ENCODE results near the gene SH2D1A.
"Not testable (repeated sequence)": the region's sequence is repeated elsewhere in the genome, so short reads cannot be mapped to it uniquely, and the experiment has no call there.

The SH2D1A gene

DNA sequence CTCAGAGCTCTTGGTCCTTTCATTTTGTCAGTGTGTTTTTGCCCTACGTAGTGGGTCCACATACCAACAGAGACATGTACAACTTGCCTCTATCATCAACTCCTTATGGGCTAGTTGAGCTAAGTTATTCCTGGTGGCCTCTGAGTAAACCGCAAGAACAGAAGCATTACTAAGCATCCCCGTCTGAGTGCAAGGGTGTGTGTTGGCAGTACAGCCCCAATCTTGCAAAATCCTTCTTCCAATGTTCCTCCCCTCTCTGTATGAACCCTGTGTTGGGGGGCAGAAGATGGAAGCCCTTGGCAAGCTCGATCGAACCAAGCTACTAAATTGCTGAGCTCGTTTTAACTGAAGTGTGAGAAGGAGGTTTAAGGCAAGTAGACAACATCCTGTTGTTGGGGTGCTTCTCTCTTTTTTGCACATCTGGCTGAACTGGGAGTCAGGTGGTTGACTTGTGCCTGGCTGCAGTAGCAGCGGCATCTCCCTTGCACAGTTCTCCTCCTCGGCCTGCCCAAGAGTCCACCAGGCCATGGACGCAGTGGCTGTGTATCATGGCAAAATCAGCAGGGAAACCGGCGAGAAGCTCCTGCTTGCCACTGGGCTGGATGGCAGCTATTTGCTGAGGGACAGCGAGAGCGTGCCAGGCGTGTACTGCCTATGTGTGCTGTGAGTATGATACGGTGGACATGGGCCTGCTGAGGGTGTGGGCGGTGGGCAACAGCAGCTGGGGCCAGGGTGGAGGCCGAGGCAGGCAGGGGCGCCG, at the start of gene SH2D1A:
SH2D1A (plus strand) TSS at position 447 of the 760 bp plus-strand sequence; CDS start at position 527, 80 bp downstream.
- DNase-seq (ENCODE audit: low read depth in 2 of 2): no peak

DNA sequence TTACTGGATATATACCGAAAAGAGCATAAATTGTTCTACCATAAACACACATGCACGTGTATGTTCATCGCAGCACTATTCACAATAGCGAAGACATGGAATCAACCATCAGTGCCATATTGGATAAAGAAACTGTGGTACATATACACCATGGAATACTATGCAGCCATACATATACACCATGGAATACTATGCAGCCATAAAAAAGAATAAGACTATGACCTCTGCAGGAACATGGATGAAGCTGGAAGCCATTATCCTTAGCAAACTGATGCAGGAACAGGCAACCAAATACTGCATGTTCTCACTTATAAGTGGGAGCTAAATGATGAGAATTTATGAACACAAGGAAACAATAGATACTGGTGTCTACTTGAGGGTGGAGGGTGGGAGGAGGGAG, 47.0 kb upstream of the SH2D1A start:
- not testable (repeated sequence) for DNase-seq (ENCODE audit: low read depth in 2 of 2)

DNA sequence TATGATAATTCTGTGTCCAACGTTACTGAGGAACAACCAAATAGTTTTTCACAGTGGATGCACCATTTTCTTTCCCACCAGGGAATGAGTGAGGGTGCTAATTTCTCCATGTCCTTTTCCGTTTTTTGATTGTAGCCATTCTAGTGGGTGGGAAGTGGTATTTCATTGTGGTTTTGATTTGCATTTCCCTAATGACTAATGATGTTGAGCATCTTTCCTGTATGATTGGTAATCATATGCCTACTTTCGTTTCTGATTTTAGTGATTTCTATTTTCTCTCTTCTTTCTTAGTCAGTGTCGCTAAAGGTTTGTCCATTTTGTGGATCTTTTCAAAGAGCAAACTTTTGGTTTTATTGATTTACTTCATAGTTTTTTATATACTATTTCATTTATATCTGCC, 46.0 kb upstream of the SH2D1A start:
- DNase-seq (ENCODE audit: low read depth in 2 of 2): no peak

DNA sequence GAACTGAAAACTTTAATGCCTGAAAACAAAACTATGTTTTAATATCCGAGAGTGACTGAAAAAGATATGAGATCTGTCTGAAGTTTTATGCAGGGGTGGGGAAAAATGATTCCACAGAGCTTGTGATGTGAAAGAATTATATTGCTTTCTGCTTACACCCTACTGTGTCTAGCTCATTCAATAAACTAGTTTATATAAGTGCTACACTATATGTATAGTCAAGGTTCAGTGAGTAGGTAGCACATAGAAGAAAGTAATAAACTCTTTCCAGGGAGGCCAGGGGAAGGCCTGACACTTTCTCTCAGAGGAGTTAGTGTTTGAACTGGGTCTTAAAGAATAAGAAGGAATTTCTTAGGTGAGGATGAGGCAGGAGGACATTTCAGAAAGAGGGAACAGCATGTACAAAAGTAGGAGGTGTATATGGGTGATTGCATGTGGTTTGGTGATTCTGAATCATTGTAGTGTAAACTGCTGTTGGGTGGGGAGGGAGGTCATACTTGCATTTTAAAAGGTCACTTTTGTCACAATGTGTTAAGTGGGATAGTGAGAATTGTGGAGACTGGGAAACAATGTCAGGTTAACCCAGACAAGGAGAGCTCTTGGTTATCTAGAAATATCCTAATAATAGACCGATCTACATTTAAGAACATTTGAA, 39.0 kb upstream of the SH2D1A start:
- no peak for DNase-seq (ENCODE audit: low read depth in 2 of 2)

DNA sequence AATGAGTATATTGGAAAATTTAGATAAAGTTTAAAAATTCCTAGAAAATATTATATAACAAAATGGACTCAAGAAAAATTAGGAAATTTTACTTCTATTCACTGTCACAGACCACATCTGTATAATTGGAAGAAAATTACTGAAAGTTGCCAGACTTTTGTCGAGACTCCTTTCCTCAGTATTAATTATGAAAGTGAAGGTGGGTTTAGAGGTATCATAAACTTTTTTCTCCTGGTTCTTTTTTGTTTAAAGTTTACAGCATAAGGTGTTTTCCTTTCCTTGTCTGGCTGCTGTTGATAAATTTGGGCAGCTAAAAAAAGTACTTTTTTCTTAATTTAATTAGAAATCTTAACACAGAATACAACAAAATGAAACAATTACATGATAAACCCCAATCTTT, 20.6 kb upstream of the SH2D1A start:
- DNase-seq (ENCODE audit: low read depth in 2 of 2): no peak

DNA sequence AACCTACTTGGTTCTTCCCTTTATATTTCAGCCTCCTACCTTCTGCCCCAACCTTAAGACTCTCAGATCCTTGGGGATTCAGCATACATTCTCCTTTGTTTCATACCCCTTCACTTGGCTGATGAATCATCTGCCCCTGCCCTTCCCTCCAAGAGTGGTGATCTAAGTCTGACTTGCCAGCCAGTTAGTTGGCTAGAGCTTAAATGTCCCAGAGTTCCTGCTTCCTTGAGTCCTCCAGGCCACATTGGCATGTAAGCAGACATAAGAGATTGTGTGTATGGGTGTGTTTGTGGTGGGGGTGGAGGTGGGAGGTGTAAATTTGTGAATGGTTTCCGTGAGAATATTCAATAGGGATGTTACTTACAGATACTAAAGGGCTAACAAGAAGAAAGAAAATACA, 17.6 kb upstream of the SH2D1A start:
- DNase-seq (ENCODE audit: low read depth in 2 of 2): no peak

DNA sequence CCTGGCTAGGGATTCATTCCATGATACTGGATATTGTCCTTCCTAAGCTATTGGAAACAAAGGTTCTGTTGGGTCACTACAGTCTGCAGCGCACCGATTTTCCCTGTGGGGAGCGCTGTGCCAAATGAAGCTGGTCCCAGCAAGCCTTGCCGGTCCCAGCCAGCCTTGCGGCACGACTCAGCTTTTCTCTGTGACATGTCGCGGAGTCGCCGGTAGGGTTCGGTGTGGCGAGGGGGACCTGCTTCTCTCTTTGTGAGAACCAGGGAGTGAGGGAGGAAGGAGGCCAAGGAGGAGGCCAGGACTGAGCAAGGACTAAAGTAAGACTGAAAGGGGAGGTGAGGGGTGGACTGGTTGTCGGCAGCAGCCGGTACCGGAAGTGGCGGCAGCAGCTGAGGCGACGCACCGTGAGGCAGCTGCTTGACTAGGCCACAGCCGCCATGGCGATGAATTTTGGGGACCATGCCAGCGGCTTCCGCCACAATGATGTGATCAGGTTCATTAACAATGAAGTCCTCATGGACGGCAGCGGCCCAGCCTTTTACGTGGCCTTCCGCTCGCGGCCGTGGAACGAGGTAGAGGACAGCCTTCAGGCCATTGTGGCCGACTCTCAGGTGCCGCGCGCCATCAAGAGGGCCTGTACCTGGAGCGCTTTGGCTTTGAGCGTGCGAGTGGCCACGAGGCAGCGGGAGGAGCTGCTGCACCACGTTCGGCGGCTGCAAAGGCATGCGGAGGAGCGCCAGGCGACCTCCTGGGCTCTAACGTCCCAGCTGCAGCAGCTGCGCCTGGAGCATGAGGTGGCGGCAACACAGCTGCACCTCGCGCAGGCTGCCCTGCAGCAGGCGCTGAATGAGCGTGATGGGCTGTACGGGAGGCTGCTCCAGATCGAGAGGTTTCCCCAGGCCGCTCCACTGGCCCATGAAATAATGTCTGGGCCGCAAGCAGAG, 13.6 kb upstream of the SH2D1A start, which contains the start of gene TEX13D:
TEX13D (plus strand) TSS at position 180 of the 944 bp plus-strand sequence; CDS start at position 438, 258 bp downstream.
- no peak for DNase-seq (ENCODE audit: low read depth in 2 of 2)

DNA sequence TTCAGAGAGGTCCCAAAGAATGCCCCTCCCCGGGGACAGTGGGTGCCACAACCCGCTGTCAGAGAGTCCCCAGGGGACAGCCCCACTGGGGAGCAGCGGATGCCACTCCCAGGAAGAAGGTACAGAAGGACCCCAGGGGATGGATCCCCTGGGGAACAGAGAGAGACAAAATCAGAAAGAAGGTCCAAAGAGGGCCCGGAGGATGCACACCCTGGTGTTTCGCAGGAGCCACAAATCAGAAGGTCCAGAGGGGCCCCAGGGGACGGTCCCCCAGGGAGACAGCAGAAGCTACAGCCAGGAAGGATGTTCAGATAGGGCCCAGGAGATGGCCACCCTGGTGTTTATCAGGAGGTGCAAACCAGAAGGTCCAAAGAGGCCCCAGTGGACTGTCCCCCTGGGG, 12.5 kb upstream of the SH2D1A start:
- no peak for DNase-seq (ENCODE audit: low read depth in 2 of 2)

DNA sequence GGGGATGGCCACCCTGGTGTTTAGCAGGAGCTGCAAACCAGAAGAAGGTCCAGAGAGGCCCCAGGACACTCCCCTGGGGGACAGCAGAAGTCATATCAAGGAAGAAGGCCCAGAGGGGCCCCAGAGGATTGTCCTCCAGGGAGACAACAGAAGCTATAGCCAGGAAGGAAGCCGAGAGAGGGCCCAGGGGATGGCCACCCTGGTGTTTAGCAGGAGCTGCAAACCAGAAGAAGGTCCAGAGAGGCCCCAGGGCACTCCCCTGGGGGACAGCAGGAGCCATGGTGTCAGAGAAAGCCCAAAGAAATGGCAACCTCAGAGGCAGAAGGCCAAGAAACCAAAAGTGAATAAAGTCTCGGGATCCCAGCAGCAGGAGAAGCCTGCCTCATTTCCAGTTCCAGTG, 11.8 kb upstream of the SH2D1A start:
- not testable (repeated sequence) for DNase-seq (ENCODE audit: low read depth in 2 of 2)

DNA sequence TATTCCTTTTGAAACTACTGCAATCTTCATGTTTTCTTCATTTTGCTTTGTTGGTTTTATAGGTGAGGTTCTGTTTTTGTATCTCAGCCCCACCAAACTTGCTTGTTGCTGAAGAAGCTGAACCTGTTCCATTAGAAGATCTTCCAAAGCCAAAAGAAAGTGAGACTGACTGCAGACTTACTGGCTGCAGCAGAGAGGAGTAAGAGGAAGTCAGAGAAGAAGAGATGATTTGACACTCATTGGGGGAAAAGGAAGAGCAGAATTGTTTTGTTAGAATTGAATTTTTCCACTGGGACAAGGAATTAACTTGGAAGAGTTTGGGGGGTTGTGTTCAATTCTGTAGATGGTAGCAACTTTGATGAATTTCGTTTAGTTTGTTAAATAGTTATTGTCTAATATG, 10.8 kb upstream of the SH2D1A start:
- no peak for DNase-seq (ENCODE audit: low read depth in 2 of 2)

DNA sequence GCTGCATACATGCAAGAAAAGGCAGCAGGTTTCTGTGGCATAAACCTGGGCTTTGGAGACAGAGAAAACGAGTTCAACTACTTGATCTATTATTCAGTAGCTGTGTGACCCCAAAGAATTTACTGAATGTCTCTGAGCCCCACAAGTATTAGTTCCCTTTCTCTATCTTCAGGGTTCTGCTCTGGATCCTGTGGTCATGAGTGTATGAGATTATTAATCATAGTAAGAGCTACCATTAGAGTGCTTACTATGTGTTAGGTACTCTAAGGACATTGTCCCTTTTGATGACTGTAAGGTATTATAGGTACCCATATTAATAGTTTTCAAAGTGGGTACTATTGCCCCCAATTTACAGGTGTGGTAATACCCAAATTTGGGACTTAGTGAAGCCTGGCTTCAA, 8.4 kb upstream of the SH2D1A start:
- no peak for DNase-seq (ENCODE audit: low read depth in 2 of 2)

DNA sequence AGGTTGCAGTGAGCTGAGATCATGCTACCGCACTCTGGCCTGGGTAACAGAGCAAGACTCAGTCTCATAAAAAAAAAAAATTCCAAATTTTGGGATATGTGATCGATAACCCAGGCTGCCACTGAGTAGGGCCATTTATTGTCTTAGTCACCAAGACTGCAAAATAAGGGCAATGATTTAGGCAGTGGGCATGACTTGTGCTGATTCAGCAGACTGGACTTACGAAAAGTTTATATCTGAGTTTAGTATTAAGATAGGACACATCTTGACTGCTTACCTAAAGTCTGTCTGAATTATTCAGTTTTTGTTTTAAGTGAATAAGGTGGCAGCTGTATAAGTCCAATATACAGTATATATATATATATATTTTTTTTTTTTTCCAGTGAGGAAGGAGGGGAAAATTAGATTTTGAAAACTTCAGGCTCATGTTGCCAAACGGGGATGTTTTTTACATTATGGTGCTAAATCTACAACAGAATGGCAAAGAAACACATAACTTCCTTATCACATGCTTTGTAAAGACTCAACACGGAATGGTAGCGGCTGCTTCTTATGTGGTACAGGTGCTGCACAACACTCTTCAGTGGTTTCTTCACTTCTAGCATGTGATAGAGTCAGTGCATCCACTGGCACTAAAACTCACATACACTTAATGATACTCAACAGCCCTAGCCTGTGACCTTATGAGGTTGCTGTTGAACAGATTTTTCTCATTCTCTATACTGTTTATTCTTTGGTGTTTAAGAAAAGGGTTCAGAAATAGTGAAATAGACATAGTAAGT, 7.4 kb upstream of the SH2D1A start:
- peak in 1 of 2 donors; percentile 10 for DNase-seq (ENCODE audit: low read depth in 2 of 2)

DNA sequence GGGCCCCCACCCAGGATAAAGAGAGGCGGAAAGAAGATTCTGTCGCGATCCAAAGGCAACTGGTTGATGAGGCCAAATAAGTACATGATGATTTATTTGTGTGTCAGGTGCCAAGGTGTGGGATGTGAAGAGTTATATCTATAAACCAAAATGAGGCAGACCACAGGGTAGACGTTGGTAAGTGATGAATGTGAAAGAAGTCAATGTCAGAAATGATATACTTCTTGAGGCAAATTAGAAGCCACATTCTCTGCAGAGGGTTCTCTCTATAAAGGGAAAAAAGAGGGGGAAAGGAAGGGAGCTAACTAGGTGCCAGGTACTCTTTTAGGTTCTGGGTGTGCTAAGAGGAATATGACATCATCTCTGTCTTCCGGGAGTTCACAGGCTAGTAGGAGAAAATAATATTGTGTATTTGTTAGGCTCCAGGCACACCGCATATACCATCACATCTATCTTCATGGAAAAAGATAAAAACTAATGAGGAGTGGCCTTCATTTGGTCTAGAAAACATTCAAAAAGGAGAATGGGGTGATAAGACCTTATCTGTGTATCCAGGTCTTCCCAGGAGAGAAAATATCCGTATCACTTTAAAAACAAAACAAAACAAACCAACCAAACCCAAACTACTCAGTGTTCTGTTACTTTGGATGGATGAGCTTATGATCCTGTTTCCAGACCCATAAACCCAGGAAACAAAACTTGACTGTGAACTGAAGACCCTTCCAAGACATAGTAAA, 4.8 kb upstream of the SH2D1A start:
- DNase-seq (ENCODE audit: low read depth in 2 of 2): no peak

DNA sequence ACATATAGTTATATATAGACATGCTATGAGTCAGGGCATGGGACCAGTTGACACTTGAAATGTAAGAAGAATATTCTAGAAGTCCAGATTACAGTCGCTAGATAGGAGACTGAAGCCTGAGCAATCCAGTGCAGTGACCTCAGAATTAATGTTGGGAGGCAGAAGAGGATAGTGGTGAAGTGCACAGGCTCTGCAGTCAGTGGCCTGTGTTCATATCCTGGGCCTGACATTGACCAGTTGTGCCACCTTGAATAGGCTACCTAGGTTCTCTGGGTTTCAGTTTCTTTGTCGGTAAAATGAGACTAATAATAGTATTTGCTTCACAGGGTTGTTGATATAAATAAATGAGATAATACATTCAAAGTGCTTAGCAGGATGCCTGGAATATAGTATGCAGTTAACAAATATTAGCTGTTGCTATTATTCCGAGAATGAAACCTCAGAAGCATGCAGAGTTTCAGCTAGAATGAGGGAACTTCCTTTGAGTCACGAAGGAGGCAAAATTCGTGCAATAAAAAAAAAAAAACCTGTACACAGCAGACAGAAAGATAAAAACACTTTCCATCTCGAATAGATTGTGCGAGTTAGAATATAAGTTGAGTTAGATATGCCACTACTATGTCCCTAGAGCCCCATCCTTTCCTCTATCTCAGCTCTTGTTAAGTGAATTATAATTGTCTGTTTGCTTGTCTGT, 4.0 kb upstream of the SH2D1A start:
- DNase-seq (ENCODE audit: low read depth in 2 of 2): no peak

DNA sequence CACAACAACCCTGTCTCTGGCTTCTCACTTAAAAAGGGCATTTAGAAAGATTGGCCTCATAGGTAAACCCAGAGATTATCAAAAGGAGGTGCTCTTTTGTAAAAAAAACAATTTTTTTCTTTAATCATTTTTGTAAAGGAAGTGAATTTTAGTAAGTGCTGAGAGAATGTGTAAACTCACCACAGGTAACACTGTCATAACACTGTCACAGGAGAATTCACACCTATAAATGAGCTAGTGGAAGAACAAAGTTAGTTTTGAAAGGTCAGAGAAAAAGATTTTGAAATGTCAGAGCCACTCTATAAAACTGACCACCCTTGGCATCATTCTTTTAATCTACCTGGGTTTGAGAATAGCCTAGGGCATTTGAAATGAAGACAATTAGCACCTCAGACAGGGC, 3.3 kb upstream of the SH2D1A start:
- DNase-seq (ENCODE audit: low read depth in 2 of 2): no peak

DNA sequence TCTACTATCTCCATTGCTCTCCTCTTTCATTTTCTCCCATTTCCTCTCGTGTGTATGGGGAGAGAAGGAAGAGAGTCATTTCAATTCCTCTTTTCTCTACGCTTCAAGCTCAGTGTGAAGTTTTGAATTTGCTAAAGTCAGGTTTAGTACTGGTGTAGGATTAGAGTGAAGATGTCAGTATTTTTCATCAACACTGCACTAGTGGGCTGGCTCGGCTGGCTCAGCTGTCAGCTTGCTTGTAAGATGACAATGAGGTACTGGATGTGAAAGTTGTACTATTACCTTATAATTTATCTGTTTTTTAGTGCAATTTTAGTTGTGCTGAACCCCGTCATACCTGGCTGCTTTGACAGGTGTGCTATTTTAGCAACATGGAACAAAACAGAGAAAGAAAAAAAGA, 2.1 kb upstream of the SH2D1A start:
- no peak for DNase-seq (ENCODE audit: low read depth in 2 of 2)

DNA sequence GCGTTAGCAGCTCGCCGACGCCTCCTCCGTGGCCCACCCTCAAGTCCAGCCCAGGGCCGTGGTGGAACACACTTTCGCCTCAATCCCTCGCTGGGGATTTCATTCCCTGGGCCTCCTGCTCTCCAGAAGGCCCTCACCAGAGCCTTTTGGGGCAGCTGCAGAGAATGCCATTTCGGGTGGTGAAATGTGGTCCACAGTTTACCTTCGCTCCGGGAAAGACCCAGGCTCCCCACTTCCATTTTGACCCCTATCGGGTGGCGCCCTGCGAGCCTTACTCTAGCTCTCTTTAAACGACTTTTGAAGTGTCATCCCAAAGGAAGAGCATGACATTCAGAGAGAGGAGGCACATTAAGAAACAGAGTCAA, 496 bp downstream of the SH2D1A start:
- no peak for DNase-seq (ENCODE audit: low read depth in 2 of 2)

DNA sequence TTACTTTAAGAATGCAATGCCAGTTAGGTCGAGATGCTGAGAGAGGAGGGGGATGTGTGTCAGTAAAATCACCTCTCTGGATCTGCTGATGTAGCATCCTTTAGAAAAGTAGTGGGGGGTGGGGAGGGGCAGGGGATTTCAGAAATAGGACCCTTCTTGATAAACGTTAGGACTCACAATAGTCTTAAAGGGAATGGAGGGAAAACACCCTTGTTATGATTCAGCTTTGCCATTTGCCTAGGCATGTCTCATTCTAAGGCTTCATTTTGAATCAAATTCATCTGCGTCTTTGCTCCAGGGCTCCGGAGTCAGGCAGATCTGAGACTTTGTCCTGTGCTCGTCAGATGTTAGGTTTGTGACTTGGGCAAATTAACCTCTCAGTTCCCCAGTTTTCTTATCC, 879 bp downstream of the SH2D1A start:
- DNase-seq (ENCODE audit: low read depth in 2 of 2): peak; percentile 36

DNA sequence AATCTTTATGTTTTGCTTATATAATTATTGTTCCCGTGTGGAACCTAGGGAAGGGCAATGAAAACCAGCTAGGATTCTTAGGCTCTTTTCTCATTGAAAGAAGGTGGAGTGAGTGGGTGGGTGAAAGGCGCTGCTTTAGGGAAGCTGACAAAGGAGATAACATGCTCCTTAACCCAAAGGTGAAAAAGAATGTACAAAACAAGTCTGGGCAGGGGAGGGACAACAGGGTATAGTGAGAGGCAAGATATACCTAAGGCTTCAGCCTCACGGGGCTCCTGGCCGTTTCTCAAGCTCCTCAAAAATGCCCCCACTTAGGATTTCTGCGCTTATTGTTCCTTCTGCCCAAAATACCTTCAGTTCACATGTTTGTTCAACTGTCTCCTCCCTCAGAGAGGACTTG, 1.8 kb downstream of the SH2D1A start:
- DNase-seq (ENCODE audit: low read depth in 2 of 2): no peak

DNA sequence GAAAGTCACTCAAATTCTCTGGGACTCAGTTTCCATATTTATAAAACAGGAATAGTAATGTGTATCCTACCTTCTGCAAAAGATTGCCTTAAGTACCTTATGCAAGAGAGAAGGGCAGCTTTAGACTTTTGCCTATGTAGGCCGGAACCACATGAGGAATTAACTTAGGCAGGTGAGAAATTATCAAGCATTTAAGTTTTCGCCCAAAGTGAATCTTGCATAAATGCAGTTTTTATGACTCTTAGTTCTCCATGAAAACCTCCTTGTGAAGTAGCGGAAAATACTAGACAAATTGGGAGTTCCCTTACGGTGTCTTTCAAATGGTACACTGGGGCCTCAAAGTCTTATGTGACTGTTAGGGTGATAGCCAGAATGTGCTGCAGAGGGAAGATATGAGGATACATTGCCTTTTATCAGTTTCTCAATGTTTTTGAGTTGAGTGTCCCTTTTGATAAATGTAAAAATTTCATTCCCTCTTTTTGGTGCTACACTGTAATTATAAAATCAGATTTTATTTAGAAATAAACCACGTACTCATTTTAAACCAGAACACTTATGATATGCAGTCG, 2.6 kb downstream of the SH2D1A start:
- no peak for DNase-seq (ENCODE audit: low read depth in 2 of 2)
